H9 (cell line): ENCODE results near the gene STX8. TPM values are rescaled to one million over a fixed set of nuclear protein-coding genes. Genes with fewer than 3 reads are reported as not detected.

Source experiments
- DNase-seq: peaks from one replicate; pipeline ENCODE4 v3.0.0-alpha.2; 2017
- H2AFZ ChIP-seq: one replicate; pipeline ENCODE4 v1.6.1; 2013; ENCODE audit warnings: mild to moderate bottlenecking, low read length, control low read depth, moderate library complexity
- H2AK5ac ChIP-seq: 2 replicates; pipeline ENCODE4 v1.6.1; 2013; ENCODE audit warnings: low read length, control low read depth, mixed read lengths; ENCODE audit not compliant: insufficient read length
- H2BK120ac ChIP-seq: one replicate; pipeline ENCODE4 v1.6.1; 2013; ENCODE audit warnings: low read depth, mild to moderate bottlenecking, low read length, control low read depth, inconsistent platforms; ENCODE audit not compliant: poor library complexity, severe bottlenecking
- H2BK12ac ChIP-seq: 2 replicates; pipeline ENCODE4 v1.6.1; 2013; ENCODE audit warnings: low read length, control low read depth, mixed read lengths, low read depth; ENCODE audit not compliant: insufficient read length
- H2BK15ac ChIP-seq: 2 replicates; pipeline ENCODE4 v1.6.1; 2013; ENCODE audit warnings: low read depth, low read length, control low read depth
- H2BK20ac ChIP-seq: one replicate; pipeline ENCODE4 v1.6.1; 2013; ENCODE audit warnings: low read depth, mild to moderate bottlenecking, low read length, control low read depth, inconsistent platforms; ENCODE audit not compliant: poor library complexity, severe bottlenecking
- H2BK5ac ChIP-seq: 2 replicates; pipeline ENCODE4 v1.6.1; 2013; ENCODE audit warnings: low read length, control low read depth, mixed read lengths; ENCODE audit not compliant: insufficient read length
- H3K14ac ChIP-seq: 2 replicates; pipeline ENCODE4 v1.6.1; 2013; ENCODE audit warnings: low read length, control low read depth; ENCODE audit not compliant: insufficient read depth
- H3K18ac ChIP-seq: 2 replicates; pipeline ENCODE4 v1.6.1; 2013; ENCODE audit warnings: low read depth, mild to moderate bottlenecking, mixed read lengths, low read length, control low read depth; ENCODE audit not compliant: insufficient read length
- H3K23ac ChIP-seq: 2 replicates; pipeline ENCODE4 v1.6.1; 2013; ENCODE audit warnings: low read length, control low read depth, mixed read lengths, low read depth; ENCODE audit not compliant: insufficient read length
- H3K23me2 ChIP-seq: 2 replicates; pipeline ENCODE4 v1.6.1; 2013; ENCODE audit warnings: low read depth, mild to moderate bottlenecking, mixed read lengths, low read length, control low read depth; ENCODE audit not compliant: insufficient read length, poor library complexity, severe bottlenecking
- H3K27ac ChIP-seq: 2 replicates; pipeline ENCODE4 v1.5.1; 2013; ENCODE audit warnings: low read length, control low read depth, mixed read lengths, low read depth; ENCODE audit not compliant: insufficient read length
- H3K27me3 ChIP-seq: 2 replicates; pipeline ENCODE4 v1.6.1; 2013; ENCODE audit warnings: low read length, control low read depth, inconsistent platforms; ENCODE audit not compliant: insufficient read depth
- H3K4ac ChIP-seq: 2 replicates; pipeline ENCODE4 v1.6.1; 2013; ENCODE audit warnings: low read depth, mild to moderate bottlenecking, control low read depth, inconsistent platforms, low read length, moderate library complexity
- H3K4me1 ChIP-seq: 2 replicates; pipeline ENCODE4 v1.6.1; 2013; ENCODE audit warnings: low read length, control low read depth, inconsistent platforms; ENCODE audit not compliant: insufficient read depth
- H3K4me2 ChIP-seq: 2 replicates; pipeline ENCODE4 v1.6.1; 2013; ENCODE audit warnings: low read length, control low read depth, mixed read lengths; ENCODE audit not compliant: insufficient read length, insufficient read depth
- H3K56ac ChIP-seq: 2 replicates; pipeline ENCODE4 v1.6.1; 2013; ENCODE audit warnings: low read depth, mild to moderate bottlenecking, mixed read lengths, low read length, control low read depth; ENCODE audit not compliant: insufficient read length
- H3K79me1 ChIP-seq: 2 replicates; pipeline ENCODE4 v1.6.1; 2013; ENCODE audit warnings: low read depth, mild to moderate bottlenecking, moderate library complexity, low read length, control low read depth, inconsistent platforms; ENCODE audit not compliant: insufficient read depth, poor library complexity, severe bottlenecking
- H3K79me2 ChIP-seq: 2 replicates; pipeline ENCODE4 v1.6.1; 2013; ENCODE audit warnings: low read length, control low read depth, inconsistent platforms; ENCODE audit not compliant: insufficient read depth
- H3K9ac ChIP-seq: 2 replicates; pipeline ENCODE4 v1.6.1; 2013; ENCODE audit warnings: low read length, control low read depth, mixed read lengths; ENCODE audit not compliant: insufficient read length; ENCODE audit errors: extremely low read depth
- H3K9me3 ChIP-seq: one replicate; pipeline ENCODE4 v1.6.1; 2013; ENCODE audit warnings: low read depth, low read length, inconsistent platforms; ENCODE audit not compliant: control insufficient read depth
- H3T11ph ChIP-seq: one replicate; pipeline ENCODE4 v1.6.1; 2013; ENCODE audit warnings: mild to moderate bottlenecking, low read length, control low read depth, inconsistent platforms
- H4K20me1 ChIP-seq: one replicate; pipeline ENCODE4 v1.6.1; 2013; ENCODE audit not compliant: control insufficient read depth, insufficient read length, insufficient read depth
- H4K5ac ChIP-seq: 2 replicates; pipeline ENCODE4 v1.6.1; 2013; ENCODE audit warnings: low read depth, mild to moderate bottlenecking, mixed read lengths, low read length, control low read depth; ENCODE audit not compliant: insufficient read length
- H4K8ac ChIP-seq: replicated peaks from 2 replicates; pipeline ENCODE4 v1.6.1; 2013; ENCODE audit warnings: low read length, control low read depth, mixed read lengths, low read depth; ENCODE audit not compliant: insufficient read length
- H4K91ac ChIP-seq: 2 replicates; pipeline ENCODE4 v1.6.1; 2013; ENCODE audit warnings: low read depth, mild to moderate bottlenecking, moderate library complexity, mixed read lengths, low read length, control low read depth; ENCODE audit not compliant: insufficient read length
- H3K27ac Mint-ChIP-seq, 3 experiments: 2 replicates in 2 of 3; 3 replicates in 1 of 3; pipeline ENCODE4 v1.8.0; 2020 to 2021; ENCODE audit warnings: mixed read lengths in 3 of 3, mild to moderate bottlenecking in 1 of 3, moderate library complexity in 1 of 3
- H3K27me3 Mint-ChIP-seq: 2 replicates; pipeline ENCODE4 v1.8.0; 2021; ENCODE audit warnings: low read depth, mild to moderate bottlenecking, moderate library complexity, mixed read lengths
- H3K36me3 Mint-ChIP-seq, 3 experiments: 2 replicates in 2 of 3; 3 replicates in 1 of 3; pipeline ENCODE4 v1.8.0; 2020 to 2021; ENCODE audit warnings: low read depth in 3 of 3, mixed read lengths in 3 of 3; ENCODE audit not compliant: insufficient read depth in 1 of 3
- H3K4me1 Mint-ChIP-seq, 2 experiments: 2 replicates each; pipeline ENCODE4 v1.8.0; 2020; ENCODE audit warnings: mixed read lengths in 2 of 2
- H3K4me3 Mint-ChIP-seq, 2 experiments: 2 replicates in 1 of 2; 3 replicates in 1 of 2; pipeline ENCODE4 v1.8.0; 2020 to 2021; ENCODE audit warnings: mild to moderate bottlenecking in 2 of 2, mixed read lengths in 2 of 2, moderate library complexity in 1 of 2
- H3K9me3 Mint-ChIP-seq, 2 experiments: 2 replicates in 1 of 2; 3 replicates in 1 of 2; pipeline ENCODE4 v1.8.0; 2020; ENCODE audit warnings: mild to moderate bottlenecking in 2 of 2, mixed read lengths in 2 of 2, moderate library complexity in 1 of 2
- WGBS: extraction: QIAGEN DNeasy Blood & Tissue Kit; methylation state at CpG from one replicate; pipeline ENCODE4 v1.1.7; 2013; ENCODE audit warnings: missing lambda C conversion rate, low lambda C conversion rate, mixed read lengths; ENCODE audit not compliant: insufficient read length; ENCODE audit errors: extremely low coverage; 5-methylcytosine and 5-hydroxymethylcytosine counted together
- total RNA-seq: library from RNA; stranded (reverse); gene quantifications from 2 replicates; pipeline ENCODE4 v1.2.1, GENCODE V29; 2021
- TF ChIP-seq, protein P1 (sequence below): fragments of 200-600 bp; sonication (generic); conservative IDR thresholded peaks from 3 replicates; pipeline ENCODE4 v1.8.0; 2021; ENCODE audit warnings: antibody characterized with exemption, mild to moderate bottlenecking

The STX8 gene
- total RNA-seq, 1 experiment from 2014 or later: 55.1 TPM

GRCh38 chr17:9472541-9472940 is 103.1 kb downstream of the STX8 start:
- no CpG with 5 or more reads among the region's 3 CpGs for WGBS
- Mint-ChIP-seq H3K4me1 (peaks cover 20% of the 10 kb centered on the region in 2 experiments), H3K4me3 (no peak overlapping the region), H3K27me3 (no peaks in the 10 kb centered on the region), H3K36me3 (peaks cover 0 to 3% (median 0%) of the 10 kb centered on the region in 3 experiments; a peak in 2 of 7 replicates), H3K27ac (no peak overlapping the region; a peak in 1 of 7 replicates), H3K9me3 (no peaks in the 10 kb centered on the region)
- Histone ChIP-seq H3K9me3 (no peaks in the 10 kb centered on the region), H3K79me1 (no peaks in the 10 kb centered on the region), H4K91ac (no peak overlapping the region), H3K4me1 (peaks cover 4% of the 10 kb centered on the region; the same call in 1 of the 2 replicates), H4K20me1 (no peaks in the 10 kb centered on the region), H3K23me2 (no peaks in the 10 kb centered on the region), H3K23ac (no peak overlapping the region), H3K4me2 (no peak overlapping the region), H3K27ac (no peak overlapping the region), H3K27me3 (no peaks in the 10 kb centered on the region), H3K56ac (no peak overlapping the region), H2AK5ac (no peak overlapping the region), H3K79me2 (no peaks in the 10 kb centered on the region), H2BK12ac (no peak overlapping the region), H3K18ac (no peak overlapping the region), H3T11ph (no peak overlapping the region), H2BK15ac (no peak overlapping the region), H2AFZ (no peak overlapping the region), H3K9ac (no peak overlapping the region), H3K4ac (no peak overlapping the region), H4K5ac (no peak overlapping the region), H4K8ac (no peak overlapping the region), H2BK20ac (no peak overlapping the region), H2BK120ac (no peak overlapping the region), H3K14ac (no peak overlapping the region), H2BK5ac (no peak overlapping the region)
- no peak for DNase-seq
- TF ChIP-seq, protein P1, sequence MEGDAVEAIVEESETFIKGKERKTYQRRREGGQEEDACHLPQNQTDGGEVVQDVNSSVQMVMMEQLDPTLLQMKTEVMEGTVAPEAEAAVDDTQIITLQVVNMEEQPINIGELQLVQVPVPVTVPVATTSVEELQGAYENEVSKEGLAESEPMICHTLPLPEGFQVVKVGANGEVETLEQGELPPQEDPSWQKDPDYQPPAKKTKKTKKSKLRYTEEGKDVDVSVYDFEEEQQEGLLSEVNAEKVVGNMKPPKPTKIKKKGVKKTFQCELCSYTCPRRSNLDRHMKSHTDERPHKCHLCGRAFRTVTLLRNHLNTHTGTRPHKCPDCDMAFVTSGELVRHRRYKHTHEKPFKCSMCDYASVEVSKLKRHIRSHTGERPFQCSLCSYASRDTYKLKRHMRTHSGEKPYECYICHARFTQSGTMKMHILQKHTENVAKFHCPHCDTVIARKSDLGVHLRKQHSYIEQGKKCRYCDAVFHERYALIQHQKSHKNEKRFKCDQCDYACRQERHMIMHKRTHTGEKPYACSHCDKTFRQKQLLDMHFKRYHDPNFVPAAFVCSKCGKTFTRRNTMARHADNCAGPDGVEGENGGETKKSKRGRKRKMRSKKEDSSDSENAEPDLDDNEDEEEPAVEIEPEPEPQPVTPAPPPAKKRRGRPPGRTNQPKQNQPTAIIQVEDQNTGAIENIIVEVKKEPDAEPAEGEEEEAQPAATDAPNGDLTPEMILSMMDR: no peak
